Sigmoid colon (tissue), 4 donors: ENCODE results near the gene SLC22A31.

Experiments
- CTCF ChIP-seq, 4 experiments: fragments of 450-650 bp in 3 of 4; fragments of 200-600 bp in 1 of 4; IDR thresholded peaks; one replicate each; pipeline ENCODE4 v1.5.1; 2016 to 2019; ENCODE audit warnings: antibody characterized with exemption in 4 of 4, mild to moderate bottlenecking in 3 of 4, moderate library complexity in 2 of 4
- POLR2A ChIP-seq, 2 donors: fragments of 450-650 bp; IDR thresholded peaks; one replicate each; pipeline ENCODE4 v1.6.1; 2016; ENCODE audit warnings: antibody characterized with exemption in 2 of 2, mild to moderate bottlenecking in 2 of 2, moderate library complexity in 2 of 2
- POLR2AphosphoS5 ChIP-seq, 4 donors: sonication (generic); formaldehyde crosslinking; IDR thresholded peaks; one replicate each; pipeline ENCODE4 v1.6.1; 2017; ENCODE audit warnings: antibody characterized with exemption in 4 of 4

GRCh38 chr16:89173174-89173921 lies 27.0 kb downstream of the SLC22A31 start:
- TF ChIP-seq CTCF (IDR thresholded peaks at IDR 0.05) (no peak), POLR2A (IDR thresholded peaks at IDR 0.05) (no peak), POLR2AphosphoS5 (IDR thresholded peaks at IDR 0.05) (no peak)
